GM18951 (cell line): Measurements from ENCODE around the gene MTG1.
"Not testable (repeated sequence)": the region's sequence is repeated elsewhere in the genome, so short reads cannot be mapped to it uniquely, and the experiment has no call there.

ENCODE experiments used
- POLR2A ChIP-seq: IDR thresholded peaks from 4 replicates; pipeline ENCODE4 v1.6.1; 2011; ENCODE audit warnings: mild to moderate bottlenecking; ENCODE audit not compliant: insufficient read length, insufficient read depth; ENCODE audit errors: extremely low read depth
- in situ Hi-C: fragments of 300-500 bp; cut with MboI; formaldehyde crosslinking; loops from one replicate; pipeline ENCODE4 v1.12.0; 2022; ENCODE audit warnings: low sequenced_read_pairs, mixed read lengths, inconsistent platforms; ENCODE audit not compliant: unreplicated experiment

MTG1 gene

GRCh38 chr10:133422223-133422806, 28.4 kb downstream of the MTG1 start:
- no peak for TF ChIP-seq POLR2A
- in situ Hi-C loops = no loop called here

- TF ChIP-seq POLR2A = no peak
- in situ Hi-C loops = no loop called here
These were observed 29.1 kb downstream of the MTG1 start for GRCh38 chr10:133422807-133423771.

GRCh38 chr10:133424102-133424501, 30.1 kb downstream of the MTG1 start:
- in situ Hi-C loops = not testable (repeated sequence)

- in situ Hi-C loops = not testable (repeated sequence)
These were observed 30.6 kb downstream of the MTG1 start, which contains the start of gene SPRN for GRCh38 chr10:133424601-133425000. SPRN (minus strand) TSS chr10:133424625; CDS start chr10:133423681, 944 bp downstream.

GRCh38 chr10:133429571-133429970, 35.6 kb downstream of the MTG1 start:
- in situ Hi-C loops = not testable (repeated sequence)

GRCh38 chr10:133431888-133432613, 38.1 kb downstream of the MTG1 start:
- in situ Hi-C loops = not testable (repeated sequence)

GRCh38 chr10:133432789-133433188, 38.8 kb downstream of the MTG1 start:
- in situ Hi-C loops = not testable (repeated sequence)

- in situ Hi-C loops = no loop called here
- TF ChIP-seq POLR2A = no peak
These were observed 44.8 kb downstream of the MTG1 start for GRCh38 chr10:133438711-133439273.

GRCh38 chr10:133439517-133440461, 45.8 kb downstream of the MTG1 start:
- TF ChIP-seq POLR2A = no peak
- in situ Hi-C loops = no loop called here

- no peak for TF ChIP-seq POLR2A
- in situ Hi-C loops = no loop called here
These were observed 46.8 kb downstream of the MTG1 start for GRCh38 chr10:133440633-133441285.

- in situ Hi-C loops = not testable (repeated sequence)
These were observed 47.4 kb downstream of the MTG1 start for GRCh38 chr10:133441356-133441755.

GRCh38 chr10:133441780-133442179, 47.8 kb downstream of the MTG1 start:
- in situ Hi-C loops = no loop called here
- TF ChIP-seq POLR2A = no peak
